Measurements from ENCODE around the gene IL13RA1.

DNA sequence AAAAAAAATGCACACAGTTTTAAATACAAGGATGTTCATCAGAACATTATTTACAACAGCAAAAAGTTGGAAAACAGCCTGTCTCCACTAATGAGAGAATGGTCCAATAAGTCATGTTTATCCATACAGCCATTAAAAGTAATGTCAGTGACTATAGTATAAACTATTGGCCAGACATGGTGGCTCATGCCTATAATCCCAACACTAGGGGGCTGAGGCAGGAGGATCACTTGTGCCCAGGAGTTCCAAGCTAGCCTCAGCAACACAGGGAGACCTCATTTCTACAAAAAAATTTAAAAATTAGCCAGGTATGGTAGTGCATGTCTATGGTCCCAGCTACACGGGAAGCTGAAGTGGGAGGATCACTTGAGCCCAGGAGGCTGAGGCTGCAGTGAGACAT lies 48.1 kb upstream of the IL13RA1 start:
- TF ChIP-seq, protein P1, sequence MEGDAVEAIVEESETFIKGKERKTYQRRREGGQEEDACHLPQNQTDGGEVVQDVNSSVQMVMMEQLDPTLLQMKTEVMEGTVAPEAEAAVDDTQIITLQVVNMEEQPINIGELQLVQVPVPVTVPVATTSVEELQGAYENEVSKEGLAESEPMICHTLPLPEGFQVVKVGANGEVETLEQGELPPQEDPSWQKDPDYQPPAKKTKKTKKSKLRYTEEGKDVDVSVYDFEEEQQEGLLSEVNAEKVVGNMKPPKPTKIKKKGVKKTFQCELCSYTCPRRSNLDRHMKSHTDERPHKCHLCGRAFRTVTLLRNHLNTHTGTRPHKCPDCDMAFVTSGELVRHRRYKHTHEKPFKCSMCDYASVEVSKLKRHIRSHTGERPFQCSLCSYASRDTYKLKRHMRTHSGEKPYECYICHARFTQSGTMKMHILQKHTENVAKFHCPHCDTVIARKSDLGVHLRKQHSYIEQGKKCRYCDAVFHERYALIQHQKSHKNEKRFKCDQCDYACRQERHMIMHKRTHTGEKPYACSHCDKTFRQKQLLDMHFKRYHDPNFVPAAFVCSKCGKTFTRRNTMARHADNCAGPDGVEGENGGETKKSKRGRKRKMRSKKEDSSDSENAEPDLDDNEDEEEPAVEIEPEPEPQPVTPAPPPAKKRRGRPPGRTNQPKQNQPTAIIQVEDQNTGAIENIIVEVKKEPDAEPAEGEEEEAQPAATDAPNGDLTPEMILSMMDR (optimal IDR thresholded peaks at IDR 0.05 in 1 of 3, IDR thresholded peaks at IDR 0.05 in 1 of 3, conservative IDR thresholded peaks at IDR 0.05 in 1 of 3; ENCODE audit: extremely low read depth in 1 of 3, insufficient read depth in 2 of 3, low read length in 3 of 3) = no peak
- no peak for TF ChIP-seq EZH2 (IDR thresholded peaks at IDR 0.05; ENCODE audit: low read length)

Data from keratinocyte (primary cell).